GM21528 (cell line): ENCODE data around the gene ZNF8.
"Not testable (repeated sequence)": the region's sequence is repeated elsewhere in the genome, so short reads cannot be mapped to it uniquely, and the experiment has no call there.

Source experiments
- ATAC-seq: cut with Tn5 transposase; IDR thresholded peaks from one replicate; pipeline ENCODE4 v1.9.1; 2021; ENCODE audit warnings: mild to moderate bottlenecking, moderate library complexity; ENCODE audit not compliant: unreplicated experiment, low FRiP score

The ZNF8 gene

DNA sequence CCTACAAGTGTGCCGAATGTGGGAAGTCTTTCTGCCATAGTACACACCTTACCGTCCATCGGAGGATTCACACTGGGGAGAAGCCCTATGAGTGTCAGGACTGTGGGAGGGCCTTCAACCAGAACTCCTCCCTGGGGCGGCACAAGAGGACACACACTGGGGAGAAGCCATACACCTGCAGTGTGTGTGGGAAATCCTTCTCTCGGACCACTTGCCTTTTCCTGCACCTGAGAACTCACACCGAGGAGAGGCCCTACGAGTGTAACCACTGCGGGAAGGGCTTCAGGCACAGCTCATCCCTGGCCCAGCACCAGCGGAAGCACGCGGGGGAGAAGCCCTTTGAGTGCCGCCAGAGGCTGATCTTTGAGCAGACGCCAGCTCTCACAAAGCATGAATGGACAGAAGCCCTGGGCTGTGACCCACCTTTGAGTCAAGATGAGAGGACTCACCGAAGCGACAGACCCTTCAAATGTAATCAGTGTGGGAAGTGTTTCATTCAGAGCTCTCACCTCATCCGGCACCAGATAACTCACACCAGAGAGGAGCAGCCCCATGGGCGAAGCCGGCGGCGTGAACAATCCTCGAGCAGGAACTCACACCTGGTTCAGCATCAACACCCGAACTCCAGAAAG lies 16.1 kb downstream of the ZNF8 start:
- no peak for ATAC-seq

DNA sequence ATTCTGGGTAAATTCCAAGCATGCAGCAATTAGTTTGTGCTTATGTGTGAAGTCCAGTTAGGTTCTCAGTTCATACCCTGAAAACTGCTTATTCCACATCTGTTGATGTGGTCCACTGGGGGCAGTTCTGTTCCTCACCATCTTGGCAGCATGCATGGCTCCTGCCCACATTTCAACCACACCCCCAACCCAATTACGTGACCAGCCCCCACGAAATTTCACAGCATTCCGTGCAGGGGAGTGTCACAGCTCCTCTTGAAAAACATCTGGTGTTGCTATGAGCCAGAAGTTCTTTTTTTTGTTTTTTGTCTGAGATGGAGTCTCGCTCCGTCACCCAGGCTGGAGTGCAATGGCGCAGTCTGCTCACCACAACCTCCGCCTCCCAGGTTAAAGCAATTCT lies 17.3 kb downstream of the ZNF8 start:
- ATAC-seq, result no peak

DNA sequence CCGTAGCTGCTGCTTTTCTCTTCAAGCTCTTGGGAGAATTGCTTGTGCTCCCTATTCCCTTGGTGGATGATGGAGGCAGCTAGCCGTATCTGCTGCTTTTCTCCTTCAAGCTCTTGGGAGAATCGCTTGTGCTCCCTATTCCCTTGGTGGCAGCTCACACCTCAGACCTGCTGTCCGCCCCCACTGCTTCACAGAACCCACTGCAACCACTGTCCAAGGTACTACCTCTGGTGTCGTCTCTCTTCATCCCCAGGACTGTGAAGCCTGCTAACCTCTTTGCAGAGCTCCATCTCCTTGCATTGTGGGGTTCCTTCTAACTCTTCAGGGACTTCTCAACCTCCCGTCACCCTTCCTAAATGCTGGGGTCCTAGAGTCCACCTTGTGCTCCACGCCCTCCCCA lies 21.9 kb downstream of the ZNF8 start:
- ATAC-seq, result no peak

DNA sequence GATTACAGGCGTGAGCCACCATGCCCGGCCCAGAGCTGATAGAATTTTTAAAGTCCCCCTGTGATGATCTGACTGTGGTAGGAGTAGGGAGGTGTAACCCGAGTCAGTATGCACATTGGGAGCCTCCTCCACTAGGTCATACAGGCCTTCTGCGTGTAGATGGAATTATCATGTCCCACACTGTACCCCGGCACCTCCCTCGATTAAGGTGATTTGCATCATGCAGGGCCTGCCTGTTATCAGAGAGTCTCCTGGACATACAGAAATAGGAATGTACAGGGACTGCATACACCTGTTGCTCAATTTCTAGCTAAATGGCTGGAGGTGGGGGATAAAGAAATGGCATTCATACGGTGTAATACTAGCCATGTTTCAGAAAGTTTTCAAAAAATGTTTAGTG lies 25.5 kb downstream of the ZNF8 start:
- no peak for ATAC-seq

DNA sequence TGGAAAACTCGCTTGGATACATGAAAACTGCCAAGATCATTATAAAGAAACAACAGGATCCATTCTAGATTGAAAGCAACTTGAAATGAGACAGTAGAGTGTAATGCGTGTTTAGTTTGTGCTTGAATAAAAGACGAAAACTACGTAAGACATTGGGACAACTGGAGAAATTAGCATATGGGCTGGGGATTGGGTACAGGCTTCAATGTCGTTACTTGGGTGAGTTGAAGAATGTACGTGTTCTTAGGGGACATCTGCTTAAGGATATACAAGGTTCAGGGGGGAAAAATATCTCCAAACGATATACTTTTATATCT lies 26.0 kb downstream of the ZNF8 start:
- ATAC-seq, result peak; percentile 12

DNA sequence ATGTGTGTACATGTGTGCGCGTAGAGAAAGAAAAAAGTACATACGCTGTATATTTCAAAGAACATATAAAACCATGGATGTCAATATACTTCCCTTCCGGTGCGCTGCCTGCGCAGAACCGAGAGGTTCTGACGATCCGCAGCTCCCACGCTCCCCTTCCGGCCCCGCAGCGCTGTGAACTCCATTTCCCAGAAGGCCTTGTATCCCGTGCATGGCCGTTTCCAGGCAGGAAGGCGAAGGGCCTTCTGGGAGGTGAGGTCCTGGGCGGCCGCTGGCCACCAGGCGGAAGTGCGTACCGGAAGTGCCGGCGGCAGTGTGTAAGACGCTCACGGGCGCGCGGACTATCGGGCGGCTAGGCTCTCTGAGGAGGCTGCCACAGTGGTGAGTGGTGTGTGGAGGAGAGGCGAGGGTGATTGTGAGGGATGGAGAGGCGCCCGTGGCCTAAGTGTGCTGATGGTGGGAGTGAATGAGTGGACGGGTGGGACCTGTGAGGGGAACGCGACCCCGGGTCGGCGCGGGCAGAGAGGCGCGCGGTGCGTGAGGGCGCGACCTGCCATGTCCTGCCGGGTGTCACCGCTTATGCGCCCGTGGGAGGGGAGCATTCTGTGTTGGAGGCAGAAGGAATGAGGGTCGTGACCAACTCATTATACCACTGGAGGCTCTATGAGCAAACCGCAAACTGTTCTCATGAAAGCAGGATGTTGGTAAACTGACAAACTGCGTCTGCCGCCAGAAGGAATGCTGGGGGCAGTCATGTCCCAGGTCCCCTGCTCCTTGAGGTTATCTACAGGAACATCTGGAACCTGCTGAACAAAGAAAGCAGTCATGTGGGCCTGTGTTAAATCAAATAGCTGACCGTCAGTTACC lies 26.5 kb downstream of the ZNF8 start, which contains the start of gene ERVK3-1:
TSS of gene ERVK3-1 (plus strand) at position 313 of the 867 bp plus-strand sequence. CDS start 6,792 bp downstream, outside the sequence.
- ATAC-seq, result peak; percentile 95

DNA sequence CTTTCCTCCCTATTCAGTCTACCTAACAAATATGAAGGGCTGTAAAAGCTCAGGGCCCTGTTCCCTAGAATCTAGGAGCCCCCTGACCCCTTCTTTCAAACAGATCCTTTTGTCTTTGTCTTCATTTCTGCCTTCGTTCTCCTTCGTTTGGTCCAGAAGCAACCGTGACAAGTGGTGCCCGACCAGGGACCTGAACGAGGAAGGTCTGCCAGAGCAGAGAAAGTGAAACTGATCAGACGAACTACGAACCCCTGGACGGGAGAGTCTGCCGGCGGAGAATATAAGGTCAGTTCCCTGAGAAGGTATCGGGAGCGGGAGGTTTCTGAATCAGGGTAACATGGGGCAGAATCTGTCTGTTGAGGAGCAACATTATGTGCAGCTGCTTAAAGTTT lies 27.2 kb downstream of the ZNF8 start:
- ATAC-seq, result no peak

DNA sequence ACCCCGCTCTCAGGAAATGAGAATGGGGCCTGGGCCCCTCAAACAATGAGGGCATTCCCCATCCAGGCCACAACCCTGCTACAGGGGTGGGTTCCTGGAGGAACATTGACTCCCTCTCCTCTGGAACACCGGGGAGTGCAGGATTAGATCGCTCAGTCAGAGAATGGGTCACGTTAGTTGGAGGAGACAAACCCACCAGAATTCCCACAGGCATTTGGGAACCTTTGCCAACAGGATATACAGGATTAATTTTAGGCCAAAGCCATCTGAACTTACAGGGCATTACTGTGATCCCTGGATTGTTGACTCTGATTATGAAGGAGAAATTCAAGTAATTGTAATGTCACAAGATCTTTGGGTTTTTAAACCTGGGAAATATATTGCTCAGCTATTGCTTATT lies 29.0 kb downstream of the ZNF8 start:
- ATAC-seq, result no peak

DNA sequence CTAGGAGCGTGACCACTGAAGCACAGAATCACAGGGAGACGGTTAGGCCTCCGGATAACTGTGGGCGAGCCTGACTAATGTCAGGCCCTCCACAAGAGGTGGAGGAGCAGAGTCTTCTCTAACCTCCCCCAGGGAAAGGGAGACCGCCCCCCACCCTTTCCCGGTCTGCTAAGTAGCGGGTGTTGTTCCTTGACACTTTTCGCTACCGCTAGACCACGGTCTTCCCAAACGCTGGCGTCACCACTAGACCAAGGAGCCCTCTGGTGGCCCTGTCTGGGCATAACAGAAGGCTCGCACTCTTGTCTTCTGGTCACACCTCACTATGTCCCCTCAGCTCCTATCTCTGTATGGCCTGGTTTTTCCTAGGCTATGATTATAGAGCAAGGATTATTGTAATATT lies 31.9 kb downstream of the ZNF8 start:
- not testable (repeated sequence) for ATAC-seq

DNA sequence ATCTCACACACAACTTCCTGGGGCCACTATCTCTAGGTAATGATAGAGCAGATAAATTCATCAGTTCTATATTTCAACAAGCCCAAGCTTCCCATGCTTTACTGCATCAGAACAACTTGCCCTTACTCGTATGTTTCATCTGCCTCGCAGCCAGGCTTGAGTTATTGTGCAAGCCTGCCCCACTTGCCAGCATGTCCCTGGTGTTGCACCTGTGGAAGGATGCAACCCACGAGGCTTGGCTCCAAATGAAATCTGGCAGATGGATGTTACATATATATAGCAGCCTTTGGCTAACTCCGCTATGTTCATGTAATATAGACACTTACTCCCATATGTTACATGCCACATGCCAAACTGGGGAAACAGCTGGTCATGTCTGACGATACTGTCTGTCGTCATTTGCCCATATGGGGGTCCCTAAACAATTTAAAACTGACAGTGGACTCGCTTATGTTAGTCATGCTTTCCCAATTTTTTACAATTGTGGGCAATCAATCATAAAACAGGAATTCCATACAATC lies 32.6 kb downstream of the ZNF8 start:
- no peak for ATAC-seq

DNA sequence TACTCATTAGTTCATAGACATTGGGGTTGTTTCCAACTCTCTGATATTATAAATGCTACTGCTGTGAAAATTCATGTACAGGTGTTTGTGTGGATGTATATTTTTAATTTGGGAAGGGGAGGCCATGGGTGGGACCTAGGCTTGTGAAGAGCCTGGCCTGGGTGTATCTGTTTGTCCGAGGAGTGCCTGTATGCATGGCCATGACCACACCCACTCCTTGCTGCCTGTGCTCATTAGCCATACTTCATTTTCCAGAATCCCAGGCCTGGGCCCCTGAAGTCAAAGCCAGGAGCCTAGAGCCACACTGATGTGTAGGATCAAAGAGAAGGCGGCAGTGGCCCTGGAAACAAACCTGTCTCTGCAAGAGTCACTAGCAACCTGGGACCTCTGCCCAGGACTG lies 36.8 kb downstream of the ZNF8 start:
- ATAC-seq, result no peak

DNA sequence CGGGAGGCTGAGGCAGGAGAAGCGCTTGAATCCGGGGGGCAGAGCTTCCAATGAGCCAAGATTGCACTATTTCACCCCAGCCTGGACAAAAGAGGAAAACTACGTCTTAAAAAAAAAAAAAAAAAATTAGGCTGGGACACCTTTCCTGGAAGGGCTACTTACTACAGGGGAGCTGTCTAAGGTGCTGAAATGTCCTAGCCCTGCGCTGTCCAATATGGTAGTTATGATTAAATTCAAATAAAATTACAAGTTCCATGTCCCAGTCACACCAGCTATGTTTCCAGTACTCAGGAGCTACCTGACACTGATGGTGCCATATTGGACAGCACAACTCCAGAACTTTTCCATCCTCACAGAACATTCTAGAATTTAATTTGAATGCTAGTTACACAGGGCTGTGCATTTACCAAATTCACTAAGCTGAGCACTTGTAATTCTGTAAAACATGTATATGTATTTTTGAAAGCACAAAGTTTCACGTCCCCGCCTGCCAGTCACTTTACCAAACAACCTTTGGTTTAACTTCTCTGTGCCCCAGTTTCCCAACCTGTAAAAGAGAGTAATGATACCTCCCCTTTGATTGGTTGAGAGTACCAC lies 38.8 kb downstream of the ZNF8 start:
- no peak for ATAC-seq

DNA sequence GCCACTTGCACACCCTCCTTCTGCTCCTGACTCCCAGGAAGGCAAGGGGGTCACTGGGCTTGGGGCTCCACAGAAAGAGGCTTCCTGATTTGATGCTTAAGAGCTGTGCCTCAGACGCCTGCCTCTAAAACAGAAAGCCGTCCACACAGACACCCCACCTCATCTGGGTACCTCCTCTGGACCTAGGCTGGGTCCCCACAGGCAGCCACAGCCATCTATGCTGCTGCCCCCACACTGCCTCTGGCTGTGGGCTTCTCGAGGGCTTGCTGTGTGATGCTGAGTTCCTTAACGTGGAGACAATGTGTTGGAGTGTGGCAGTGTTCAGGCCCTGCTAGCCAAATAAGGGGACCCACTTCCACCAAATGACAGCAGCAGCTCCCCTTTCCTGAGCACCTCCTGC lies 39.5 kb downstream of the ZNF8 start:
- no peak for ATAC-seq

DNA sequence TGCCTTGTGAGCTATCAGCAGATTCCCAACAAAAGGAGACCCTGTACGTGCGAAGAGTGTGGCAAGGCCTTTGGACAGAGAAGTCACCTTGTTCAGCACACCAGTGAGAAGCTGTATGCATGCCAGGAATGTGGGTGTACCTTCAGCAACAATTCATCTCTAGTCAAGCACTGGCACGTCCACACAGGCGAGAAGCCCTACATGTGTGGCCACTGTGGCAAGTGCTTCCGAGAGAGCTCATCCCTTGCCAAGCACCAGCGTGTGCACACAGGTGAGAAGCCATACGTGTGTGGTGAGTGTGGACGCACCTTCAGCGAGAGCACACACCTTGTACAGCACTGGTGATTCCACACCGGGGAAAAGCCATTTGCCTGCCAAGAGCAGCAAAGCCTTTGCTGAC lies 40.5 kb downstream of the ZNF8 start:
- ATAC-seq, result no peak

DNA sequence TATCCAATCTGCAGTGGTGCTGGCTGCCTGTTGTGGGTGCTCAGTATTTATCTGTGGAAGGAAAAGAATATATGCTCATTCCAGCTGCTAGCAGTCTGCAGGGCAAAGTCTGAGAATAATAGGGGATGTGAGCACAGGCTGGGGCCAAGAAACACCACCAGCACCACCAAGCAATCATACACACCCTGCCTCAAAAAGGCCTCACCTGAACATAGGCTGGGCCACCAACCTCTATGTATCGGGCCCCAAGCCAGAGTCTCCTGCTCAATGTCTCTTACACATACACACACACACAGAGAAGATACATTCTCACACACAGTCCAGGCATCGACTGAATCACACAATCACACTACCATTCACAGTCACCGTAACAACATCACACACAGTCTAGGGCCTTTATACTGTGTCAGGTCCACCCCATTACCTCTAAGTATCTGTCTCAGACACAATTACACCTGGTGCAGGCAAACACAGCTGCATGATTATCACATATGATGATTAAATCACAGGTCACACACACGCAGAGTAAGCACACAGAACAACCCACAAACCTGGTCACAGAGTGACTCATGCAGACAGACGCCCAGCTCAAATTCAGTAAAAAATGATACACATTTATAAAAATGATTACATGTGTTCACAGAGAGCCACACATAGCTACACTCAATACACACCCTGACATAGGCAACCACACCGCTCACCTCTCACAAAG lies 46.7 kb downstream of the ZNF8 start:
- no peak for ATAC-seq

DNA sequence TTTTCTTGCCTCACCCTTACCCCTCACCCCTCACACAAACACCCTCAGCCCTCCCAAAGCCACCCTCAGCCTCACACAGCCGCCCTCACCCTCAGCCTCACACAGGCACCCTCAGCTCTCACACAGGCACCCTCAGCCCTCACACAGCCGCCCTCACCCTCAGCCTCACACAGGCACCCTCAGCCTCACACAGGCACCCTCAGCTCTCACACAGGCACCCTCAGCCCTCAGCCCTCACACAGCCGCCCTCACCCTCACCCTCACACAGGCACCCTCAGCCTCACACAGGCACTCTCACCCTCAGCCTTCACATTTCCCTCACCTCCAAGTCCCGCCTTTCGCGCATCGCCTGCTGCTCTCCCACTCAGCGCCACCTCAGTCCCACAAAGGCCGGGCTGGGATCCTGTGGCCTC lies 47.8 kb downstream of the ZNF8 start:
- ATAC-seq, result no peak

DNA sequence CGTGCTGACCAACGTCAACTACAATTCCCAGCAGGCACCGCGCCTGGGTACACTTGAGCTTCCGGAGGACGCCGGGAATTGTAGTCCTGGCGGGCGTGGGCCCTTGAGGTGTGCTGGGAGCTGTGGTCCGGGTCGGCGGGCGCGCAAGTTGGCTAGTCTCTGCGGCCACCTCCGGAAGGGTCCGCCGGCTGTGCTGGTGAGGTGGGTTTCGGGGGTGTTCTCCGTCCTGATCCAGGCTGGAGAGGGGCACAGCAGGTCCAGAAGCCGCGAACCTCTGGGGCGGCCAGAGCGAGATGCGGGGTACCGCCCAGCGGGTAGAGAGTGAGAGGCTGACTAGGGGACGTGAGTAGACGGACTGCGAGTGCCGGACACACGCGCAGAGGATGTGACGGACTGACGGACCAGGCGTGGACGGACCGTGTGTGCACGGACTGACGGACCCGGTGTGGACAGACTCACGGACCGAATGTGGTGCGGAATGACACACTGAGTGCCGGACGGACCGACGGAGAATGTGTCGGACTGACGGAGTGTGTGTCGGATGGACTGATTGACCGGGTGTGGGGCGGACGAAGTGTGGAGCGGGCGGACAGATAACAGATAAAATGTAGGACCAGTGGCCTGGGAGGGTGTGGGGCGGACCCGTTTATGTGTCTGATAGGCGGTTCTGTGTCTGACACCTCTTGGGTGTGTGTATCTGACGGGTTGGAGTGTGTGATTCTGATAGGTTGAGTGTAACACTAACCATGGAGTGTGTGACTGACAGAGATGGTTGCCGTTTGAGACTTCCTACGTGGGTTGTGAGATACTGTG lies 48.4 kb downstream of the ZNF8 start, which contains the start of gene ZSCAN22:
TSS of gene ZSCAN22 (plus strand) at position 81 of the 813 bp plus-strand sequence. CDS start 7,809 bp downstream, outside the sequence.
- peak; percentile 89 for ATAC-seq

DNA sequence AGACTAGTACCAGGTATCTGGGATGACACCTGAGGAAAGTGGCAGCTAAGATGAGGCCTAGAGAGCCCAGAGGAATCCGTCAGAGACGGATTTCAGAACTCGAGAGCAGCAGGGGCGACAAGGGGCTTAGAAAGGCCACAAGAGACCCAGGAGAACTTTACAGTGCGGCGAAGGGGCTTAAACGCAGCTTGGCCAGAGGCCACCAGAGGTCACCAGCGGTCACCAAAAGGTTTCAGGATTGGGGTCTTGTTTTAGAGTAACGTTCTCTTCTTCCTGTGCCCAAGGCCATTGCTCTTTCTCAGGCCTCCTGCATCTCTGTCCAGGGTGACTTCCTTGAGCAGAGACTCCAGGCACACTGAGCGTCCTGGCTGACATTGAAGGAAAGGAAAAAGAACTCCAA lies 50.2 kb downstream of the ZNF8 start:
- no peak for ATAC-seq

DNA sequence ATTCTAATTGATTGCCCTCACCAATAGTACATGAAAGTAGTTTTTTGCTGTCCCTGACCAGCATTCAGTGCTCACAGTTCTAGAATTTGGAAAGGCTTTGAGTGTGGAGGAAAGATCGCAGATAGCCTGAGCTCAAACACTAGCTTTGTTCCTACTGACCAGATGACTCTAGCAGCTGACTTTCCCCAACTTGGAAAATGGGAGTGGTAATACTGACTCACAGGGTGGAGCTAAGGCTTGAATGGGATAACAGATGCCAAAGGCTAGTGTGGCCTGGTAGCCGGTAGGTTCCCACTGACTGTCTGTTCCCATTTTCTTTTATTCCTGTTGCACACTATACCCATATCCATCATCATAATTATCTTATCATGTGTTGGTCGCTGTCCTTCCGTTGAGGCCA lies 51.7 kb downstream of the ZNF8 start:
- ATAC-seq, result no peak

DNA sequence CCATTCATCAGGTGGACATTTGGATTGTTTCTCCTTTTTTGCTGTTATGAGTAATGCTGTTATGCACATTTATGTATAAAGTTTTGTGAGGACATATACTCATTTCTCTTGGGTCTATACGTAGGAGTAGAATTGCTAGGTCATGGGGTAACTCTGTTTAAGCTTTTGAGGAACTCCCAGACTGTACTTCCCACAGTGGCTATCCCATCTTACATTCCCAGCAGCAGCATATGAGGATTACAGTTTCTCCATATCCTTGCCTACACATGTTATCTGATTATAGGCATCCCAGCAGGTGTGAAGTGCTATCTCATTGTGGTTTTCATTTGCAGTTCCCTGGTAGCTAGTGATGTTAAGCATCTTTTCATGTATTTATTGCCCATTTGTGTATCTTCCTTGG lies 53.9 kb downstream of the ZNF8 start:
- ATAC-seq, result no peak
